Tibial artery (tissue), 4 donors: Measurements from ENCODE around the gene STX1A.

Experiments
- DNase-seq, 2 donors: peaks; one replicate each; pipeline ENCODE4 v3.0.0-alpha.2; 2019
- H3K27ac ChIP-seq, 2 donors: fragments of 200-600 bp; sonication (generic) in 1 of 2; 1 replicate in 1 of 2; 2 replicates in 1 of 2; pipeline ENCODE4 v1.5.1; 2018 to 2019; ENCODE audit warnings: mild to moderate bottlenecking in 1 of 2
- H3K27me3 ChIP-seq, 2 donors: fragments of 200-600 bp; sonication (generic) in 1 of 2; one replicate each; pipeline versions ENCODE4 v1.5.1 to v1.6.0; 2016 to 2019
- H3K36me3 ChIP-seq, 3 donors: fragments of 200-600 bp; sonication (generic) in 2 of 3; one replicate each; pipeline ENCODE4 v1.5.1; 2016 to 2019; ENCODE audit warnings: mild to moderate bottlenecking in 2 of 3
- H3K4me1 ChIP-seq, 4 donors: fragments of 200-600 bp; sonication (generic) in 2 of 4; 1 replicate in 3 of 4; 2 replicates in 1 of 4; pipeline ENCODE4 v1.5.1; 2016 to 2019
- H3K4me3 ChIP-seq, 2 donors: fragments of 200-600 bp; sonication (generic) in 1 of 2; 1 replicate in 1 of 2; 2 replicates in 1 of 2; pipeline ENCODE4 v1.5.1; 2018 to 2019; ENCODE audit warnings: mild to moderate bottlenecking in 2 of 2
- H3K9me3 ChIP-seq, 3 donors: fragments of 200-600 bp; sonication (generic) in 1 of 3; one replicate each; pipeline ENCODE4 v1.5.1; 2016 to 2019
- CTCF ChIP-seq, 2 experiments: fragments of 200-600 bp in 1 of 2; fragments of 450-650 bp in 1 of 2; IDR thresholded peaks; one replicate each; pipeline ENCODE4 v1.5.1; 2017 to 2019; ENCODE audit warnings: antibody characterized with exemption in 2 of 2, mild to moderate bottlenecking in 1 of 2, moderate library complexity in 1 of 2
- intact Hi-C: fragments of 100-400 bp; cut with DNase I; formaldehyde crosslinking; loops from one replicate; pipeline ENCODE4 v1.15.0; 2023; ENCODE audit warnings: low total_unique reads

STX1A gene

GRCh38 chr7:73741600-73741999 lies 22.1 kb upstream of the STX1A start:
- DNase-seq = no peak
- peaks cover 0 to 35% (median 24%) of the 10 kb centered on the region in 4 donors for H3K4me1 ChIP-seq
- H3K27ac ChIP-seq = no peak overlapping the region
- H3K4me3 ChIP-seq = no peak overlapping the region
- peaks cover 0 to 11% (median 0%) of the 10 kb centered on the region in 3 donors for H3K36me3 ChIP-seq
- no peaks in the 10 kb centered on the region for H3K27me3 ChIP-seq
- intact Hi-C loops = loop anchor here (10.0 kb wide), 1 partner anchor 293 kb away; no protein-coding TSS in a partner anchor
- TF ChIP-seq CTCF (IDR thresholded peaks at IDR 0.05) = no peak
- no peaks in the 10 kb centered on the region for H3K9me3 ChIP-seq

- Histone ChIP-seq H3K4me1 (peaks cover 0 to 34% (median 24%) of the 10 kb centered on the region in 4 donors), H3K27ac (no peak overlapping the region), H3K4me3 (no peak overlapping the region), H3K27me3 (no peaks in the 10 kb centered on the region), H3K9me3 (no peaks in the 10 kb centered on the region), H3K36me3 (peaks cover 0 to 19% (median 5%) of the 10 kb centered on the region in 3 donors)
- no peak for DNase-seq
- no peak for TF ChIP-seq CTCF (IDR thresholded peaks at IDR 0.05)
- intact Hi-C loops = loop anchor here (10.0 kb wide), 1 partner anchor 294 kb away; no protein-coding TSS in a partner anchor
These were observed 21.3 kb upstream of the STX1A start for GRCh38 chr7:73740771-73741170.

GRCh38 chr7:73740212-73740611 lies 20.7 kb upstream of the STX1A start:
- intact Hi-C loops = loop anchor here (10.0 kb wide), 1 partner anchor 295 kb away; no protein-coding TSS in a partner anchor
- TF ChIP-seq CTCF (IDR thresholded peaks at IDR 0.05) = no peak
- DNase-seq = no peak
- Histone ChIP-seq H3K4me1 (peaks cover 0 to 34% (median 24%) of the 10 kb centered on the region in 4 donors), H3K27me3 (no peaks in the 10 kb centered on the region), H3K36me3 (peaks cover 0 to 25% (median 6%) of the 10 kb centered on the region in 3 donors), H3K27ac (no peak overlapping the region), H3K9me3 (no peaks in the 10 kb centered on the region), H3K4me3 (no peak overlapping the region)

GRCh38 chr7:73739387-73739767 lies 19.9 kb upstream of the STX1A start:
- intact Hi-C loops = loop anchor here (5.0 kb wide), 1 partner anchor 72 kb away; the partner anchor contains the start of gene VPS37D
- DNase-seq = peak; percentile 27 to 70

GRCh38 chr7:73738612-73739386 lies 19.3 kb upstream of the STX1A start, which contains the start of gene ABHD11:
Gene ABHD11 (minus strand): TSS chr7:73738802. CDS start chr7:73738770, 32 bp downstream.
- H3K27ac ChIP-seq = peak within 1 kb of the TSS; percentile 83 to 89
- TF ChIP-seq CTCF (IDR thresholded peaks at IDR 0.05) = no peak
- H3K27me3 ChIP-seq = no peaks in the 10 kb centered on the region
- peak; percentile 96 to 99 for DNase-seq
- no peaks in the 10 kb centered on the region for H3K9me3 ChIP-seq
- peak within 1 kb of the TSS; percentile 74 to 93 for H3K4me3 ChIP-seq
- peaks cover 0 to 38% (median 30%) of the 10 kb centered on the region in 4 donors for H3K4me1 ChIP-seq
- H3K36me3 ChIP-seq = peaks cover 0 to 26% (median 6%) of the 10 kb centered on the region in 3 donors
- intact Hi-C loops = loop anchor here (5.0 kb wide), 1 partner anchor 71 kb away; the partner anchor contains the start of gene VPS37D

More at GRCh38 chr7:73739387-73739767, 19.9 kb upstream of the STX1A start:
- TF ChIP-seq CTCF (IDR thresholded peaks at IDR 0.05) = no peak
- Histone ChIP-seq H3K27ac (peak overlapping the region; percentile 83 to 89), H3K9me3 (no peaks in the 10 kb centered on the region), H3K27me3 (no peaks in the 10 kb centered on the region), H3K4me1 (peaks cover 0 to 38% (median 30%) of the 10 kb centered on the region in 4 donors), H3K36me3 (peaks cover 0 to 26% (median 6%) of the 10 kb centered on the region in 3 donors), H3K4me3 (peak overlapping the region; percentile 74 to 93)
